Hepatocyte (in vitro differentiated cells): Measurements from ENCODE around the gene COG7. TPM values are rescaled to one million over a fixed set of nuclear protein-coding genes. Genes with fewer than 3 reads are reported as not detected.

Source experiments
- DNase-seq: peaks from one replicate; pipeline ENCODE4 v3.0.0-alpha.2; 2016; ENCODE audit warnings: low spot score
- H2AFZ ChIP-seq: fragments of 200-600 bp; sonication (generic); 2 replicates; pipeline ENCODE4 v1.6.0; 2016; ENCODE audit warnings: antibody characterized with exemption, mild to moderate bottlenecking
- H3K27ac ChIP-seq: fragments of 200-600 bp; sonication (generic); 2 replicates; pipeline ENCODE4 v1.5.1; 2016; ENCODE audit warnings: mild to moderate bottlenecking
- H3K27me3 ChIP-seq: fragments of 200-600 bp; sonication (generic); 2 replicates; pipeline ENCODE4 v1.6.1; 2016
- H3K36me3 ChIP-seq: fragments of 200-600 bp; sonication (generic); replicated peaks from 2 replicates; pipeline ENCODE4 v1.5.1; 2016; ENCODE audit warnings: low read depth; ENCODE audit not compliant: insufficient read depth
- H3K4me1 ChIP-seq: fragments of 200-600 bp; sonication (generic); 2 replicates; pipeline ENCODE4 v1.5.1; 2016; ENCODE audit warnings: mild to moderate bottlenecking, moderate library complexity; ENCODE audit not compliant: insufficient read depth
- H3K4me2 ChIP-seq: fragments of 200-600 bp; sonication (generic); 2 replicates; pipeline ENCODE4 v1.6.0; 2016
- H3K4me3 ChIP-seq: fragments of 200-600 bp; sonication (generic); 2 replicates; pipeline ENCODE4 v1.5.1; 2016; ENCODE audit warnings: mild to moderate bottlenecking
- H3K79me2 ChIP-seq: fragments of 200-600 bp; sonication (generic); 2 replicates; pipeline ENCODE4 v1.6.0; 2017; ENCODE audit warnings: mild to moderate bottlenecking
- H3K9me2 ChIP-seq: fragments of 200-600 bp; sonication (generic); replicated peaks from 2 replicates; pipeline ENCODE4 v1.6.0; 2017; ENCODE audit warnings: mild to moderate bottlenecking; ENCODE audit not compliant: insufficient read depth
- H3K9me3 ChIP-seq: fragments of 200-600 bp; sonication (generic); 2 replicates; pipeline ENCODE4 v1.5.1; 2016; ENCODE audit warnings: low read depth, mild to moderate bottlenecking
- H4K20me1 ChIP-seq: fragments of 200-600 bp; sonication (generic); 2 replicates; pipeline ENCODE4 v1.6.0; 2016; ENCODE audit warnings: mild to moderate bottlenecking; ENCODE audit not compliant: insufficient read depth, poor library complexity, severe bottlenecking
- EZH2 ChIP-seq: fragments of 200-600 bp; sonication (generic); IDR thresholded peaks from 2 replicates; pipeline ENCODE4 v1.6.1; 2016; ENCODE audit warnings: antibody characterized with exemption, mild to moderate bottlenecking, borderline replicate concordance
- EZH2phosphoT487 ChIP-seq: fragments of 200-600 bp; sonication (generic); IDR thresholded peaks from one replicate; pipeline ENCODE4 v1.6.1; 2018; ENCODE audit warnings: antibody characterized with exemption, mild to moderate bottlenecking, low read depth, moderate library complexity; ENCODE audit not compliant: unreplicated experiment, severe bottlenecking
- WGBS: methylation state at CpG from one replicate; pipeline ENCODE4 v1.1.6; 2016; ENCODE audit warnings: low lambda C conversion rate; ENCODE audit errors: missing lambda C conversion rate; 5-methylcytosine and 5-hydroxymethylcytosine counted together
- polyA plus RNA-seq: library from polyadenylated mRNA; unstranded; fragments of >200 nt; fragmentation: Nextera tagmentation; extraction: Ambion mirVana; gene quantifications from 2 replicates; pipeline ENCODE4 v1.2.1, GENCODE V29; 2016
- total RNA-seq: library from RNA; depleted of rRNA; stranded (reverse); fragments of >200 nt; gene quantifications from 2 replicates; pipeline ENCODE4 v1.2.3, GENCODE V29; 2014
- TF ChIP-seq, protein P1 (sequence below): fragments of 200-600 bp; sonication (generic); IDR thresholded peaks from 2 replicates; pipeline ENCODE4 v1.5.1; 2016; ENCODE audit warnings: antibody characterized with exemption, mild to moderate bottlenecking; ENCODE audit not compliant: poor library complexity

COG7 gene
- total RNA-seq (11.8 and 15.4 TPM in 2 replicates), polyA plus RNA-seq (13.5 and 14.7 TPM in 2 replicates)

DNA sequence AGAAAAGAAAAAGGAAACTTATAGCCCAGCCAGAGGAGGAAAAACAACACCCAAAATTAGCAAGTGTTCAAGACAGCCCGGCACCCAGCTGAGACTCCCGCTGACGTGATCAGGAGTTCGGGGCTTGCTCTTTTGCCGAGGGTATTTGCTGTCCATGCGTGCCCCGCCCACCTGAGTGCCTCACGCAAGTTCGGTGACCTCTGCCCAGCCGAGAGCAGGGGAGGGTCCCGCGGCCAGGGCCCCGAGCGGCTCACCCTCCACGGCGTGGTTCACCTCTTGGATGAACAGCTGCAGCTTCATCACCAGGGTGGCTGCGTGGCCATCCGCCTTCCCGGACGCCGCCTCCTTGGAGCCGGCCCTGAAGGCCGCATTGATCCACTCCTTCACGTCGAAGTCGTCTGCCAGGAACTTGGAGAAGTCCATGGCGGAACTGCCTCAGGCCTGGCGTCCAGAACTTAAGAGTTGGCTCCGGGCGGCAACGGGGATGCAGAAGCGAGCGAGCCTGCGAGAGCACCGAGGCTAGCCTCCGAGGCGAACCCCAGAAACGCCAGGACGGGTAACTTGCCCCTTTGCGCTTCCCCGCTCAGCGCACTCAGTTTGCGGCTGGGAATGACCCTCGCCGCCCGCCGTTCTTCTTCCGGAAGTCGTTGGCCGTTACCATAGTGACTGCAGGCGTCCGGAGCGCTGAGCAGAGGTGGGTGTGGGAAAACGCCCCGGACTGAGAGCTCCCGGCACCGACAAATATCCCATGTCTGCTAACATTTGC, at the start of gene COG7:
COG7 (minus strand) TSS at position 618 of the 766 bp plus-strand sequence; CDS start at position 423, 195 bp downstream.
- peak; percentile 92 for DNase-seq
- WGBS: 1% methylated on average over 57 of the region's 57 CpGs
- H3K9me2 ChIP-seq: no peaks in the 10 kb centered on the region
- H3K9me3 ChIP-seq: no peaks in the 10 kb centered on the region
- peaks cover 9% of the 10 kb centered on the region for H3K4me1 ChIP-seq
- H3K4me3 ChIP-seq: peak within 1 kb of the TSS; percentile 100
- peak within 1 kb of the TSS; percentile 100 for H2AFZ ChIP-seq
- H3K79me2 ChIP-seq: peaks cover 58% of the 10 kb centered on the region
- H3K27ac ChIP-seq: peak within 1 kb of the TSS; percentile 97
- peak within 1 kb of the TSS; percentile 99 for H3K4me2 ChIP-seq
- TF ChIP-seq EZH2phosphoT487: no peak
- TF ChIP-seq, protein P1, sequence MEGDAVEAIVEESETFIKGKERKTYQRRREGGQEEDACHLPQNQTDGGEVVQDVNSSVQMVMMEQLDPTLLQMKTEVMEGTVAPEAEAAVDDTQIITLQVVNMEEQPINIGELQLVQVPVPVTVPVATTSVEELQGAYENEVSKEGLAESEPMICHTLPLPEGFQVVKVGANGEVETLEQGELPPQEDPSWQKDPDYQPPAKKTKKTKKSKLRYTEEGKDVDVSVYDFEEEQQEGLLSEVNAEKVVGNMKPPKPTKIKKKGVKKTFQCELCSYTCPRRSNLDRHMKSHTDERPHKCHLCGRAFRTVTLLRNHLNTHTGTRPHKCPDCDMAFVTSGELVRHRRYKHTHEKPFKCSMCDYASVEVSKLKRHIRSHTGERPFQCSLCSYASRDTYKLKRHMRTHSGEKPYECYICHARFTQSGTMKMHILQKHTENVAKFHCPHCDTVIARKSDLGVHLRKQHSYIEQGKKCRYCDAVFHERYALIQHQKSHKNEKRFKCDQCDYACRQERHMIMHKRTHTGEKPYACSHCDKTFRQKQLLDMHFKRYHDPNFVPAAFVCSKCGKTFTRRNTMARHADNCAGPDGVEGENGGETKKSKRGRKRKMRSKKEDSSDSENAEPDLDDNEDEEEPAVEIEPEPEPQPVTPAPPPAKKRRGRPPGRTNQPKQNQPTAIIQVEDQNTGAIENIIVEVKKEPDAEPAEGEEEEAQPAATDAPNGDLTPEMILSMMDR: no peak
- no peak for TF ChIP-seq EZH2
- peaks cover 8% of the 10 kb centered on the region for H4K20me1 ChIP-seq
- no peaks in the 10 kb centered on the region for H3K36me3 ChIP-seq
- no peaks in the 10 kb centered on the region for H3K27me3 ChIP-seq

DNA sequence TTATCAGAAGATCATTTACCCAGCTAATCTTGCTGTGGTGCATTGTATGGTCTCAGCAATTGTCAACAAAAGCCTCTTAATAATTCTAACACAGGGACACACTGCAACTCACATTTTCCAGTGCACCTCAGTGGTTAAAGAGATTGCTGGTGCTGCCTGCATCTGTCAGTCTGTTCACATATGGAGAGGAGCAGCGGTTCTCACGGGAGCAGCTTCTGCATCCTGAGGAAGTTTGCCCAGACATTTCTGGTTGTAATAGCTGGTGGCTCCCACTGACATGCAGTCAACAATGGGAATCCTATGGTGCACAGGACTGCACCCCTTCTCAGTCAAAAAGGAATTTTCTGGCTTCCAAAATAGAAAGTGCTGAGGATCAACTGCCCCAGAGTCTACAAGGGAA, 49.5 kb upstream of the COG7 start:
- H3K79me2 ChIP-seq: peaks cover 97% of the 10 kb centered on the region
- no peak for DNase-seq
- TF ChIP-seq, protein P1: no peak
- TF ChIP-seq EZH2phosphoT487: no peak
- no peak for TF ChIP-seq EZH2
- H2AFZ ChIP-seq: no peak overlapping the region
- no peak overlapping the region for H3K27ac ChIP-seq
- no peak overlapping the region for H3K4me2 ChIP-seq
- no peaks in the 10 kb centered on the region for H3K27me3 ChIP-seq
- H3K36me3 ChIP-seq: no peaks in the 10 kb centered on the region
- no peaks in the 10 kb centered on the region for H3K4me1 ChIP-seq
- no peak overlapping the region for H3K4me3 ChIP-seq
- H3K9me2 ChIP-seq: no peaks in the 10 kb centered on the region
- 85% methylated on average over 2 of the region's 2 CpGs for WGBS
- H3K9me3 ChIP-seq: no peaks in the 10 kb centered on the region
- H4K20me1 ChIP-seq: peaks cover 52% of the 10 kb centered on the region

DNA sequence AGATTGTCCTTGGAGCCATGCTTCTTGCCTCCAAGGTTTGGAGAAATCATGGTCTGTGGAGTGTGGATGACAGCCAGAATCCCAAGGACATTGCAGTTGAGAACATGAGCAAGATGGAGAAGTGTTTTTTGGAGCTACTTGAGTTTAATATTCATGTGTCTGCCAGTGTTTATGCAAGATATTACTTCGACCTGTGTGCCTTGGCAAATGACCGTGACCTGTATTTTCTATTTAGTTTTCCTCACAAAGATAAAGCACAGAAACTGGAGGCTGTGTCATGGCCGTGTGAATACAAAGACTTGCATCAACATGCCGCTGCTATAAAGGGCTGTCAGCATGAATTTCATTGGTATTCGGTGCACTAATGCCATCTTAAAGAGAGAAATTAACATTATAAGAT, 48.3 kb upstream of the COG7 start:
- no peak overlapping the region for H3K4me3 ChIP-seq
- no peaks in the 10 kb centered on the region for H3K9me3 ChIP-seq
- TF ChIP-seq, protein P1: no peak
- TF ChIP-seq EZH2 (no peak), EZH2phosphoT487 (no peak)
- peaks cover 41% of the 10 kb centered on the region for H4K20me1 ChIP-seq
- no peak overlapping the region for H2AFZ ChIP-seq
- peaks cover 89% of the 10 kb centered on the region for H3K79me2 ChIP-seq
- DNase-seq: no peak
- no peak overlapping the region for H3K4me2 ChIP-seq
- H3K9me2 ChIP-seq: no peaks in the 10 kb centered on the region
- H3K27me3 ChIP-seq: no peaks in the 10 kb centered on the region
- H3K27ac ChIP-seq: no peak overlapping the region
- H3K36me3 ChIP-seq: no peaks in the 10 kb centered on the region
- 87% methylated on average over 5 of the region's 5 CpGs for WGBS
- H3K4me1 ChIP-seq: peaks cover 8% of the 10 kb centered on the region
